Measurements from ENCODE around the gene EIF4G3. TPM values are rescaled to one million over a fixed set of nuclear protein-coding genes. Genes with fewer than 3 reads are reported as not detected.

The EIF4G3 gene
- total and polyA plus RNA-seq, 9 of the 15 experiments (the other 6 are each of a cell fraction or from before 2014, with no cell fraction given) = 6.7 to 40.5 (median 32.1) TPM

DNA sequence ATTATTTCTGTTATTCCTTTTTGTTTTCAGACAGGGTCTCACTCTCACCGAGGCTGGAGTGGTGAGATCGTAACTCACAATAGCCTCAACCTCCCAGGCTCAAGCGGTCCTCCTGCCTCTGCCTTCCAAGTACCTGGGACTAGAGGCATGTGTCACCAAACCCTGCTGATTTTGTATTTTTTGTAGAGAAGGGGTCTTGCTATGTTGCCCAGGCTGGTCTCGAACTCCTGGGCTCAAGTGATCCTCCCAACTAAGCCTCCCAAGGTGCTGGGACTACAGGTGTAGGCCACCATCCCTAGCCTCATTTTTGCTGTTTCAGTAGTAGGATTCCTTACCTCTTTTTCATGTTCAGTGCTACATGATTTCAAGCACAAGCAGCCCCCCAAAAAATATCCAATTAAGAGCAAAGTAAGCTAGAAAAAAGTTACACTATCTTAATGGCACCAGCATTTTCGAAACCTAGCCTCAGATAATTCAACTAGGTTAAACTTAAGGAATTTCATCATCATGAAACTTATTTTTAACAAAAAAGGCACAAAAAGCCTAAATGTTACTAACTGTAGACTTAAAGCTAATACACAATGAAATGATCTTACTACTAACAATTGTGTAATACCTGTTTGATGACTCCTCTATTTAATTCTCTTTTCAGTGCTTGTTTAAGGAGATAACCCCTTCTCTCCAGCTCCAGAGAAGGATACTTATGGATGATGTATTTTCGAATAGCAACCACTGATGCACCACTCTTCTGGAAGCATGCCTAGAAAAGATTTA is 406.2 kb downstream of the EIF4G3 start:
- H3K79me2 ChIP-seq (ENCODE audit: control insufficient read depth, insufficient read depth, low read length) = peaks cover 19% of the 10 kb centered on the region; the same call in 1 of the 3 replicates
- no peak for DNase-seq (ENCODE audit: extremely low read depth in 1 of 4, low spot score in 3 of 4)
- ATAC-seq = no peak
- no peaks in the 10 kb centered on the region for H3K9me1 ChIP-seq (ENCODE audit: control insufficient read depth, insufficient read depth, low read length)
- H3K27me3 ChIP-seq (ENCODE audit: control insufficient read depth in 2 of 2, insufficient read depth in 2 of 2, low read length in 2 of 2) = no peaks in the 10 kb centered on the region
- H3K9me3 ChIP-seq (replicated peaks; ENCODE audit: control insufficient read depth, insufficient read depth, low read depth, low read length) = no peaks in the 10 kb centered on the region
- POLR2A ChIA-PET = interaction anchor here (0.9 to 6.1 kb wide), 5 partner anchors 8 to 425 kb away, joined by 3 to 79 read pairs (median 3); partner anchors contain the start of gene HP1BP3
- BruUV-seq (replicated peaks) = no TSS peak
- H3K9ac ChIP-seq (ENCODE audit: insufficient read depth in 1 of 2, low read depth in 2 of 2, low read length in 2 of 2) = no peak overlapping the region
- no peak overlapping the region for H3K27ac ChIP-seq (ENCODE audit: extremely low read depth, low read depth, low read length)
- TF ChIP-seq CEBPB (tag; IDR thresholded peaks at IDR 0.05) = peak; percentile 58
- TF ChIP-seq ZNF121 (CRISPR knock-in tag; conservative IDR thresholded peaks at IDR 0.05) = peak; percentile 67
- TF ChIP-seq, protein P1, sequence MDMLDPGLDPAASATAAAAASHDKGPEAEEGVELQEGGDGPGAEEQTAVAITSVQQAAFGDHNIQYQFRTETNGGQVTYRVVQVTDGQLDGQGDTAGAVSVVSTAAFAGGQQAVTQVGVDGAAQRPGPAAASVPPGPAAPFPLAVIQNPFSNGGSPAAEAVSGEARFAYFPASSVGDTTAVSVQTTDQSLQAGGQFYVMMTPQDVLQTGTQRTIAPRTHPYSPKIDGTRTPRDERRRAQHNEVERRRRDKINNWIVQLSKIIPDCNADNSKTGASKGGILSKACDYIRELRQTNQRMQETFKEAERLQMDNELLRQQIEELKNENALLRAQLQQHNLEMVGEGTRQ (CRISPR knock-in tag; IDR thresholded peaks at IDR 0.05) = no peak
- TF ChIP-seq, protein P2, sequence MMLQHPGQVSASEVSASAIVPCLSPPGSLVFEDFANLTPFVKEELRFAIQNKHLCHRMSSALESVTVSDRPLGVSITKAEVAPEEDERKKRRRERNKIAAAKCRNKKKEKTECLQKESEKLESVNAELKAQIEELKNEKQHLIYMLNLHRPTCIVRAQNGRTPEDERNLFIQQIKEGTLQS (IDR thresholded peaks at IDR 0.05) = peak; percentile 38
- TF ChIP-seq, protein P2 (CRISPR knock-in tag; conservative IDR thresholded peaks at IDR 0.05) = no peak
- TF ChIP-seq HDGF (IDR thresholded peaks at IDR 0.05) = no peak
- 0 out of 2 replicates have a peak, but pooled peaks have one; percentile 17 for TF ChIP-seq POLR2A (conservative IDR thresholded peaks at IDR 0.05)
- no peak for TF ChIP-seq CEBPG (CRISPR knock-in tag; IDR thresholded peaks at IDR 0.05)
- peak; percentile 57 to 64; a peak in 2 of 4 replicates for TF ChIP-seq CEBPG (tag; conservative IDR thresholded peaks at IDR 0.05 in 1 of 2, IDR thresholded peaks at IDR 0.05 in 1 of 2)
- H4K20me1 ChIP-seq (replicated peaks; ENCODE audit: control insufficient read depth, insufficient read depth, low read length) = no peaks in the 10 kb centered on the region
- FAIRE-seq = no peak
- no peak overlapping the region for H3K4me3 ChIP-seq
- in situ Hi-C loops (cut with MboI) = no loop called here
- H3K4me1 ChIP-seq (replicated peaks in 1 of 2; ENCODE audit: control insufficient read depth in 2 of 2, insufficient read depth in 2 of 2, low read length in 2 of 2) = no peaks in the 10 kb centered on the region
- H3K4me2 ChIP-seq (ENCODE audit: insufficient read depth, low read length) = no peak overlapping the region
- peaks cover 97% of the 10 kb centered on the region for H3K36me3 ChIP-seq (ENCODE audit: control insufficient read depth, insufficient read depth, low read length)
- intact Hi-C loops (cut with micrococcal nuclease) = no loop called here
- H2AFZ ChIP-seq (ENCODE audit: low read depth, low read length) = no peak overlapping the region
- WGBS (ENCODE audit: insufficient coverage, low coverage, missing lambda C conversion rate) = 92% methylated on average over 6 of the region's 6 CpGs
- CTCF ChIA-PET (ENCODE audit: low intra/inter-chr PET ratio) = no interaction called here

Data from K562 (cell line).